ENCODE measurements around the gene GPD1. TPM values are rescaled to one million over a fixed set of nuclear protein-coding genes. Genes with fewer than 3 reads are reported as not detected.

GPD1 gene
- total and polyA plus RNA-seq, 9 of the 15 experiments (the other 6 are each of a cell fraction or from before 2014, with no cell fraction given) = 0.13 to 1.00 (median 0.55) TPM

DNA sequence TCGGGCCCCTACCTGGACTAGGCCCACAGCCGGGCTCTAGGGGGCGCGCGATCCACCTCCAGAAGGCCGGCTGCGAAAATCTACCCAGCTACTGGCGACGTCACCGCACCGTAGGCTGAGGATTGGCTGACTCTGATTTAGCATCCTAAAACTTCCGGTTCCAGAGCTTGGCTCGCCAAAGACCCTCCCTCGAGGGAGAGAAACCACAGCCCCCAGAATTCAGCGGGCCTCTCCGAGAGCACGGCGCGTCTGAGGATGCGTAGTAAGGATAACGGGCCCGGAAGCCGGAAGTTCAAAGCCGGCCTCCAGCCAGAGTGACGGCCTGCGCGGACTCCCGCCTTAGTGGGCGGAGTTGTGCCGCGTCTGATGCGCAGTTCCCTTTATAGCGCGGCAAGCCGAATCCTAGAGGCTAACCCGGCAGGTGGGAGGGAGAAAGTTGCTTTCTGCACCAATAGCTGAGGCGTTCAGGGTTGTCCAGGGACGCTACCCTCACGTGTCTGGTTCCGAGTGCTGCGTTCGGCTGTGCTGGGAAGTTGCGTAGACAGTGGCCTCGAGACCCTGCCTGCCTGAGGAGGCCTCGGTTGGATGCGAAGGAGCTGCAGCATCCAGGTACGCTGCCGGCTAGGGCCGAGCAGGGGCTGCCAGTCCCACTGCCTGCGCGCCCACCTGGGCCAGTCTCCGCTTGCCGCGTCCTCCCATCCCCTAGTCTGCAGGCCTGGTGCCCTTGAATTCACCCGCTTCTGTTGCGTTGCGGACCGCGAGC, 8.1 kb downstream of the GPD1 start, which contains the start of gene COX14 (continued):
- TF ChIP-seq BCLAF1 (IDR thresholded peaks at IDR 0.05; ENCODE audit: borderline replicate concordance in 1 of 2, control insufficient read depth in 1 of 2, low read depth in 2 of 2, low read length in 1 of 2) = no peak
- TF ChIP-seq ZBTB7A (IDR thresholded peaks at IDR 0.05; ENCODE audit: borderline replicate concordance, control insufficient read depth, low read depth, low read length) = peak; percentile 90
- peak; percentile 67; the same call in 1 of the 2 replicates for TF ChIP-seq MEF2A (IDR thresholded peaks at IDR 0.05; ENCODE audit: control insufficient read depth, low read depth, low read length)
- TF ChIP-seq, protein P1, sequence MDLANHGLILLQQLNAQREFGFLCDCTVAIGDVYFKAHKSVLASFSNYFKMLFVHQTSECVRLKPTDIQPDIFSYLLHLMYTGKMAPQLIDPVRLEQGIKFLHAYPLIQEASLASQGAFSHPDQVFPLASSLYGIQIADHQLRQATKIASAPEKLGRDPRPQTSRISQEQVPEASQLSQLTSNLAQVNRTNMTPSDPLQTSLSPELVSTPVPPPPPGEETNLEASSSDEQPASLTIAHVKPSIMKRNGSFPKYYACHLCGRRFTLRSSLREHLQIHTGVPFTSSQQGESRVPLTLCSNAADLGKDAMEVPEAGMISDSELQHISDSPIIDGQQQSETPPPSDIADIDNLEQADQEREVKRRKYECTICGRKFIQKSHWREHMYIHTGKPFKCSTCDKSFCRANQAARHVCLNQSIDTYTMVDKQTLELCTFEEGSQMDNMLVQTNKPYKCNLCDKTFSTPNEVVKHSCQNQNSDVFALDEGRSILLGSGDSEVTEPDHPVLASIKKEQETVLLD (IDR thresholded peaks at IDR 0.05) = 0 out of 2 replicates have a peak, but pooled peaks have one; percentile 7
- no peak for TF ChIP-seq COPS2 (conservative IDR thresholded peaks at IDR 0.05)
- no peak for TF ChIP-seq HNRNPUL1 (IDR thresholded peaks at IDR 0.05; ENCODE audit: low read length)
- TF ChIP-seq BHLHE40 (IDR thresholded peaks at IDR 0.05; ENCODE audit: low read length) = peak; percentile 94
- peak; percentile 44; the same call in 1 of the 2 replicates for TF ChIP-seq ATF1 (CRISPR knock-in tag; IDR thresholded peaks at IDR 0.05)
- TF ChIP-seq ATF1 (tag; IDR thresholded peaks at IDR 0.05) = peak; percentile 98
- TF ChIP-seq MIER1 (IDR thresholded peaks at IDR 0.05; ENCODE audit: low read depth) = no peak
- TF ChIP-seq HMG20A (CRISPR knock-in tag; conservative IDR thresholded peaks at IDR 0.05) = no peak
- no peak for TF ChIP-seq PHB2 (IDR thresholded peaks at IDR 0.05; ENCODE audit: low read depth)
- peak; percentile 95 for TF ChIP-seq HCFC1 (IDR thresholded peaks at IDR 0.05; ENCODE audit: low read depth, low read length)
- no peak for TF ChIP-seq NCOA4 (IDR thresholded peaks at IDR 0.05; ENCODE audit: partially characterized antibody)
- TF ChIP-seq, protein P2, sequence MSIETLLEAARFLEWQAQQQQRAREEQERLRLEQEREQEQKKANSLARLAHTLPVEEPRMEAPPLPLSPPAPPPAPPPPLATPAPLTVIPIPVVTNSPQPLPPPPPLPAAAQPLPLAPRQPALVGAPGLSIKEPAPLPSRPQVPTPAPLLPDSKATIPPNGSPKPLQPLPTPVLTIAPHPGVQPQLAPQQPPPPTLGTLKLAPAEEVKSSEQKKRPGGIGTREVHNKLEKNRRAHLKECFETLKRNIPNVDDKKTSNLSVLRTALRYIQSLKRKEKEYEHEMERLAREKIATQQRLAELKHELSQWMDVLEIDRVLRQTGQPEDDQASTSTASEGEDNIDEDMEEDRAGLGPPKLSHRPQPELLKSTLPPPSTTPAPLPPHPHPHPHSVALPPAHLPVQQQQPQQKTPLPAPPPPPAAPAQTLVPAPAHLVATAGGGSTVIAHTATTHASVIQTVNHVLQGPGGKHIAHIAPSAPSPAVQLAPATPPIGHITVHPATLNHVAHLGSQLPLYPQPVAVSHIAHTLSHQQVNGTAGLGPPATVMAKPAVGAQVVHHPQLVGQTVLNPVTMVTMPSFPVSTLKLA (conservative IDR thresholded peaks at IDR 0.05) = peak; percentile 95 to 97
- TF ChIP-seq CHD4 (IDR thresholded peaks at IDR 0.05; ENCODE audit: insufficient read depth, insufficient replicate concordance, low read depth, low read length, poor library complexity, severe bottlenecking) = no peak
- TF ChIP-seq MCM3 (IDR thresholded peaks at IDR 0.05) = no peak
- TF ChIP-seq GABPA (tag; conservative IDR thresholded peaks at IDR 0.05; ENCODE audit: low read depth) = peak; percentile 96
- TF ChIP-seq PTRF (tag; IDR thresholded peaks at IDR 0.05) = no peak
- no peak for TF ChIP-seq ZNF133 (CRISPR knock-in tag; IDR thresholded peaks at IDR 0.05)
